IPS-NIHi7 (cell line): ENCODE data around the gene CHD2.

Experiments used
- DNase-seq: peaks from one replicate; pipeline ENCODE4 v3.0.0; 2012; ENCODE audit warnings: mixed read lengths; ENCODE audit errors: extremely low spot score

CHD2 gene

GRCh38 chr15:92959219-92959618 is 59.1 kb downstream of the CHD2 start:
- no peak for DNase-seq

DNA sequence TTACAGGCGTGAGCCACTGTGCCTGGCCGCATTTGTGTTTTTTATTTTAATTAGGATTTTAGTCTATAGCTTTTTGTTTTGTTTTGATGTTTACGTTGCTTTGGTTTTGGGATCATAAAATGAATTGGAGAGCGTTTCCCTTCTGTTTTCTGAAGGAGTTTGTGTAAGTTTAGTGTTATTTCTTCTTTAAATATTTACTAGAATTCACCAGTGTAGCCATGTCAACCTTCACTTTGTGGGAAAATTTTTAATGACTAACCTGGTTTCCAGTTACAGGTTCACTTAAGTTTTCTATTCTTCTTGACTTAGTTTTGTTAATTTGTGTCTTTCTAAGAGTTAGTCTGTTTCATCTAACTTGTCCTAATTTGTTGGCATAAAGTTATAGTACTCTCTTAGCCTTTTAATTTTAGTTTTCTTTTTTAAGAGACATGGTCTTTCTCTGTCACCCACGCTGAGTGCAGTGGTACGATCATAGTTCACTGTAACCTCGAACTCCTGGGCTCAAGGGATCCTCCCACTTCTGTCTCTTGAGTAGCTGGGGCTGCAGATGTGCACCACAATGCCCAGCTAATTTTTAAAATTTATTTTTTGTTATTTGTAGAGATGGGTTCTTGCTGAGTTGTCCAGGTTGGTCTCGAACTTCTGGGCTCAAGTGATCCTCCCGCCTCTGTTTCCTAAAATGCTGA is 61.0 kb downstream of the CHD2 start:
- no peak for DNase-seq

GRCh38 chr15:92962914-92963313 is 62.8 kb downstream of the CHD2 start:
- no peak for DNase-seq

GRCh38 chr15:92963794-92964193 is 63.7 kb downstream of the CHD2 start:
- no peak for DNase-seq

GRCh38 chr15:92968926-92969651 is 69.0 kb downstream of the CHD2 start:
- no peak for DNase-seq

GRCh38 chr15:92970656-92971055 is 70.5 kb downstream of the CHD2 start:
- no peak for DNase-seq

DNA sequence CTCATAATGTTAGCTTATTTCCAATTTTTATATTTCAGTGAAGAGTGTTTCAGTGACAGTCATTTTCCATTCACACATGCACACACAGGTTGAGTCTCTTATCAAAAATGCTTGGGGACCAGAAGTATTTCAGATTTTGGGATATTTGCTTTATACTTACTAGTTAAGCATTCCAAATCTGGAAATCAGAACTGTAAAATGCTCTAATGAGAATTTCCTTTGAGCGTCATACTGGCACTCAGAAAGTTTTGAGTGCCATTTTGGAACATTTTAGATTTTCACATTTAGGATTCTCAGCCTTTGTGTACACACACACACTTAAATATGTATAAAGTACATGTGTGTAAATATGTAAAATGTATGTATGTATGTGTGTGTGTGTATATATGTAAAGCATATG is 71.0 kb downstream of the CHD2 start:
- no peak for DNase-seq

- DNase-seq: no peak
Observed at GRCh38 chr15:92971713-92972112, 71.6 kb downstream of the CHD2 start.

DNA sequence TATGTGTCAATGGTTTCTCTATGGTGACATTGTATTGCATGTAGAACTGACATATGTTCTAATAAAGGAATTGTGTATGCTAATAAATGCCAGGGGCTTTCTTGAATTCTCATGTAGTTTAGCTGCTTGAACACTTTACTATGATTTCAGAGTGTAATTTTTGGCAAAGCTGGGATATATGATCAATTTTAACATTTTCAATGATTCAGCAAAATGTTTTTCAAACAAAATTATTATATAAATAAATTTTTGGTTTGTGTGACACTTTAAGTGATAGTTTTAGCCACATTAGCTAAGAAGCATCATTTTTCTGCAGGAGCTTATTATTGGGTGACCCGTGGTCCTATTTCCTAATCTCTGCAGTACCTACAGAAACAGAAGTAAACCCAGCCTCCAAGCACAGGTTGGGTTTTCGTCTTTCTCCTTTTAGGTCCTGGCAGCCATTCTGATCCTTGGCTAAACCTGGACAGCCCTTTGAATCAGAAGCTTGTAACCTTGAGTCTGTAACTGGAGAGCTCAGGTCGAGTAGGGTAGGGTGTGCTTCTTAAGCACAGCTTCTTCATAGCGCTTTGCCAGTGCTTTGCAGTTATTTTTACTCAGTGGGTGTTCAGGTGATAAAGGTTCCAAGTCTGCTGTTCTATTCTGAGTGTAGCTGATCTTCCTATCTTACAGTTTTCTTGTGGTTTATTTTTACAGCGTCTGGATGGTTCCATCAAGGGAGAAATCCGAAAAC is 74.2 kb downstream of the CHD2 start:
- no peak for DNase-seq

DNA sequence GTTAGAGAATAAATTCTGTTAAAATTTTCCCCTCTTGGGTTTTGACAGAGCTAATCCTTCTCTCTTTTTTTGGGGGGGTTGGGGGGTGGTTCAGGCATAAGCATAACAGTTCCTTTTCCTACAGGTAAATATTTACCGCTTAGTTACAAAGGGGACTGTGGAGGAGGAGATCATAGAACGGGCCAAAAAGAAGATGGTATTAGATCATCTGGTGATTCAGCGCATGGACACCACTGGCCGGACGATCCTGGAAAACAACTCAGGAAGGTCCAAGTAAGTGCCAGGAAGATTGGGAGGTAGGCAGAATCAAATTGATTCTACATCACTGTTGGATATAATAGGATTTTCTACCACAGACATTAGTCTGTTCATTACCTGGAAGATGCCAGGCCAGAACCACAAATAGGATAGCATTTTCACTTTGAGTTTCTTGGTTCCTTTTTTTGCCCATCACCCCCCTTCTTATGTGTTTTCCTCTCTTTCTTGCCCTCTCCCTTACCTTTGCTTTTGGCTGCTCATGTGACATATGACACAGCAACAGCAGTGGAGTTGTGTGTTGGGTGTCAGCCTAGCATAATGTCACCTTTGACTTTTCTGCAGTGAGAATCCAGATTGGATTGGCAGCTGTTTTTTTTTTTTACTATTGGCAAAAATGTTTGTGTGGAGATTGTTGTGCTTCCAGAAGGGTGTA is 79.0 kb downstream of the CHD2 start:
- DNase-seq: no peak

GRCh38 chr15:92981333-92981732 is 81.2 kb downstream of the CHD2 start:
- DNase-seq: no peak

DNA sequence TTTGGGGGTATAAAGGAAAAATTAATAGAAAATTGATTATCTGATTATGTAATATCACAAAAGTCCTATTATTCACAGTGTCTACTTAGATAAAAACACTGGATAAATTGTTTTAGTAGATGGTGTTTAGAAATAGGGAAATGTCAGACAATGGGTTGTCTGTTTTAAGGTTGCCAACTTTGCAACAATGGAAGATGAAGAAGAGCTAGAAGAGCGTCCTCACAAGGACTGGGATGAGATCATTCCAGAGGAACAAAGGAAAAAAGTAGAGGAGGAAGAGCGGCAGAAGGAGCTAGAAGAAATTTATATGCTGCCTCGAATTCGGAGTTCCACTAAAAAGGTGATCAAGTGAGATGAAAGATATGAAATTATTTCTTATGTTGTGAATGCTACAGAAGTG is 84.0 kb downstream of the CHD2 start:
- no peak for DNase-seq

DNA sequence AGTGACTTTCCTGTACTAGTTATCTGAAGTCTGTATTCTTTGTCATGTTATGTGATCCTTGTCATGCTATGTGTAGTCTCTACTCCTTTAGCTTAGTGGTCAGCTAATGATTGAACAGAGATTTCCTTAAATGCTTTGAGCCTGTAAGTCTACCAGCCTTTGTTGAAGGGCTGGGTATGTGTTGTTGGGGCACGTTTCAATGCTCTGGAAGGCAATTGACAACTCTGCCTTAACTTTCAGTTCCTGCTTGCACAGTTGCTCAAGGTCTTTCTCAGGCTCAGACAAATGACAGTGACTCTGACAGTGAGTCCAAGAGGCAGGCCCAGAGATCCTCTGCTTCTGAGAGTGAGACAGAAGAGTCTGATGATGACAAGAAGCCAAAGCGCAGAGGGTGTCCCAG is 89.3 kb downstream of the CHD2 start:
- no peak for DNase-seq

DNA sequence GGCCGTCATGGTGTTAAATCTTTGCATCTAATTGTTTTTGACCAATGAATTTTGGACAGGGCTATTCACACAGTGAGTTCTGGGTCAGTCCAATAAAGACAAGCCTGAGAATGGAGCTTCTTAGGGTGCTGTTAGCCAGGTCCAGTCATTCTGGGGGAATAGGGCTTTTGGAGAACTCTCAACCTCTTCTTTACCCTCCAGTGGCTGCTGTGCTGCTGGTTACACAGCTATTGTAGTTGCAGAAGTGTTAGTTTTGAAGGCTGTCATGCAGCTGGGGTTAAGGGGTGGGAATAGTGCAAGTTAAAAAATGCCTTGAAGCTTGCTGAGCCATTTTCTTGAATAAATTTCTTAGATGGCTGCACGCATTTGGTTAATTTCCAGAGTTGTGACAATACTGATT is 89.9 kb downstream of the CHD2 start:
- DNase-seq: no peak

DNA sequence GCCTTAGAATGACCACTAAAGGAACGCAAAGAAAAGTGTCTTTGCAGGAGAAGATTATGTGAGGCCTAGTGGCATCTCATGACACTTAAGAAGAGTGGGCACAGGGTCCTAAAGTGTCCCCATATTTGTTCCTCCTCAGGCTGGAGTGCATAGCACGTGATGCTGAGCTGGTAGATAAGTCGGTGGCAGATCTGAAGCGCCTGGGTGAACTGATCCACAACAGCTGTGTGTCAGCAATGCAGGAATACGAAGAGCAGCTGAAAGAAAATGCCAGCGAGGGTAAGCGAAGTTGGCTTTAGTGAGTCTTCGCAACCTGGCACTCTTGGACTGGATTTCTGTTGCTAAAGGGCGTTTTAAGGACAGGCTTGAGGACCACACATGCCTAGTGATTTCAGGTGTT is 92.6 kb downstream of the CHD2 start:
- DNase-seq: no peak

DNA sequence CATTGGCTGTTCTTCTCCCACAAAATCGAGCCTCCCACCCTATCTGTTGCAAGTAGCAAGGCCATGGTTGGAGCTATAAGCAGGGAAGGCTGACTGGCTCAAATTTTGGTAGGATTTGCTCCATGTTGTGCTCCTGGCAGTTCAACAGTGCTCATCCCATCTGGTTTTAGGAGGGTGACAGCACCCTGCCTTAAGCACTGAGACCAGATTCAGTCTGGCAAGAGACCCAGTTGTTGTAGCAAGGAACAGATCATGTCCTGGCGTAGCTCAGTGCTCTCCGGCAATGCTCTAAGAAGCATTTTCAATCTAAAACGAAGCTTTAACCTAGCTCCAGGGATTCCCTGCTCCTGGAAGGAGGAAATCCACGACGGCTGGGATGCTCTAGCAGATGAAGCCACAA is 97.7 kb downstream of the CHD2 start:
- no peak for DNase-seq

- no peak for DNase-seq
Observed at GRCh38 chr15:93001156-93001555, 101.0 kb downstream of the CHD2 start.

GRCh38 chr15:93001881-93002280 is 101.8 kb downstream of the CHD2 start:
- DNase-seq: no peak

DNA sequence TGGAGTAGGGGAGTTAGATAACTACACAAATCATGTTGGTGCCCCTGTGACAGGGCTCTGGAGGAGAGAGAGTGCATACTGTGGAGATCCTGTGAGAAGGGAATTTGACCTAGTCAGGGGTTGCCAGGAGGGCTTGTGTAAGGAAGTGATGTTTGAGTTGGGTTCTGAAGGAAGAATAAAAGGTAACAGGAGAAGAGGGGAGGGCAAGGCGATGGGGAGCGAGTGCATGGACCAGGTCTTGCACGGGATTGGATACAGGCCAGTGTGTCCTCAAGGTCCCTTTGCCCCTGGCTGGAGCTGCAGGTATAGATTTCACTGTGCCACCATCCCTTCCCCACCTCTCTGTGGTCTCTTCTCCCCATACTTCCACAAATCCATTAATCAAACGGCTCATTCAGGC is 105.0 kb downstream of the CHD2 start:
- DNase-seq: no peak

DNA sequence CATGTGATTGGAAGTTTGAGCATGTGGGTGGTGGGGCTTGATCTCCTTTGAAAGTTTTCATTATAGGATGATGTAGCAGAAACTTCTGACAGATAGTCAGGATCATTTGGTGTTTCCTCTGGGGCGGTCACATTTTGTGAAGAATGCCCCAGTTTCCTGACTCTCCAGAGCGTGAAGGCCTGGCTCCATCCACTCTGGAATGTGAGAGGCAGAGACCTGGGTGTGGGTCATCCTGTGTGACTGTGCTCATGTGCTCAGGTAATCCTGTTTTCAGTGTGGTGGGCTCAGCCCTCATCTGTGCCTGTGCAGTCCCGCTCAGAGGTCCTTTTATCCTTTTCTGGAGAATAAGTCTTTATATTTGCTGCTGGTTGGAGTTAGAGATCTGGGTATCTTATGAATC is 107.9 kb downstream of the CHD2 start:
- no peak for DNase-seq

- no peak for DNase-seq
Observed at GRCh38 chr15:93012786-93013185, 112.7 kb downstream of the CHD2 start.

DNA sequence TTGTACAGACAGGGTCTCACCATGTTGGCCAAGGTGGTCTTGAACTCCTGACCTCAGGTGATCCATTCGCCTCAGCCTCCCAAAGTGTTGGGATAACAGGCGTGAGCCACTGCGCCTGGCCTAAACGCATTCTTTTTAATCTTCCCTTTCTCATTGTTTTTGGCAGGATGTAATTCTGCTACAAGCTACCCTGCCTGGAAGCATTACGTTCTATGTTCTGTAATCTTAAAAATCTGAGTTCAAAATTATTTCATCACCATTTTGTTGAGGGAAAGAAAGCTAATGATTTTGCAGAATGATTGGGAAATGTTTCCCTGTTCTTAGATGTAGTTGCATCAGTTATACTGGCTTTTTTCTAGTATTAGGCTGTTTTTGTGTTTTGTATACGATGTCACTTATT is 117.4 kb downstream of the CHD2 start:
- no peak for DNase-seq
